Endothelial cell of umbilical vein (primary cell): ENCODE data around the gene FANCC. TPM values are rescaled to one million over a fixed set of nuclear protein-coding genes. Genes with fewer than 3 reads are reported as not detected.

Experiments used
- BruUV-seq: library from RNA; stranded (reverse); fragments of 400-500 nt; replicated peaks from 2 replicates; lab custom pipeline; 2021; lab: Mats Ljungman, UMichigan
- CTCF ChIA-PET: fragments of 300-600, 350-600 bp; sonication (Branson Sonifier 250); formaldehyde crosslinking; loops from one replicate; lab custom pipeline; 2021; ENCODE audit warnings: antibody characterized with exemption, inconsistent platforms; lab: Charles Lee
- POLR2A ChIA-PET: fragments of 300-600, 350-600 bp; sonication (Branson Sonifier 250); formaldehyde crosslinking; loops from one replicate; lab custom pipeline; 2021; ENCODE audit warnings: antibody characterized with exemption, inconsistent platforms; lab: Charles Lee
- DNase-seq: peaks from one replicate; pipeline ENCODE4 v3.0.0-alpha.2; 2011; ENCODE audit warnings: low read depth, low spot score
- FAIRE-seq: peaks from 2 replicates; lab custom pipeline; 2011; peaks lifted over from hg19 to GRCh38; lab: Jason Lieb, UNC
- H2AFZ ChIP-seq: 2 replicates; pipeline ENCODE4 v1.6.0; 2012; ENCODE audit warnings: low read depth, low read length, control low read depth, inconsistent platforms
- H3K27ac ChIP-seq: 2 replicates; pipeline ENCODE4 v1.5.1; 2011; ENCODE audit warnings: low read depth, mild to moderate bottlenecking, control low read depth, low read length, moderate library complexity; ENCODE audit not compliant: insufficient read depth
- H3K27me3 ChIP-seq, 2 experiments: 2 replicates each; pipeline versions ENCODE4 v1.6.0 to v1.6.1; 2011; ENCODE audit warnings: low read length in 2 of 2, mixed read lengths in 1 of 2; ENCODE audit not compliant: control insufficient read depth in 2 of 2, insufficient read depth in 2 of 2
- H3K36me3 ChIP-seq, 2 experiments: 2 replicates in 1 of 2; 3 replicates in 1 of 2; pipeline ENCODE4 v1.5.1; 2011; ENCODE audit warnings: low read length in 2 of 2, mild to moderate bottlenecking in 1 of 2, moderate library complexity in 1 of 2; ENCODE audit not compliant: control insufficient read depth in 2 of 2, insufficient read depth in 2 of 2; ENCODE audit errors: extremely low read depth in 1 of 2
- H3K4me1 ChIP-seq: 3 replicates; pipeline ENCODE4 v1.5.1; 2011; ENCODE audit warnings: mild to moderate bottlenecking, low read length; ENCODE audit not compliant: control insufficient read depth, insufficient read depth; ENCODE audit errors: extremely low read depth
- H3K4me2 ChIP-seq: 2 replicates; pipeline ENCODE4 v1.6.1; 2011; ENCODE audit warnings: low read length, control low read depth, mixed read lengths; ENCODE audit not compliant: insufficient read depth
- H3K4me3 ChIP-seq, 3 experiments: fragments of 200-600 bp in 1 of 3; sonication (generic), shearing (Covaris generic) in 1 of 3; replicated peaks in 1 of 3; 2 replicates each; pipeline ENCODE4 v1.5.1; 2011 to 2016; ENCODE audit warnings: control low read depth in 3 of 3, low read length in 3 of 3, mild to moderate bottlenecking in 2 of 3, inconsistent platforms in 1 of 3, low read depth in 1 of 3, moderate library complexity in 1 of 3; ENCODE audit not compliant: insufficient read depth in 1 of 3
- H3K79me2 ChIP-seq: 2 replicates; pipeline ENCODE4 v1.6.0; 2012; ENCODE audit warnings: low read length, inconsistent platforms; ENCODE audit not compliant: control insufficient read depth, insufficient read depth
- H3K9ac ChIP-seq: replicated peaks from 2 replicates; pipeline ENCODE3; 2011; ENCODE audit warnings: low read length, control low read depth; ENCODE audit not compliant: insufficient read depth; ENCODE audit errors: extremely low read depth
- H3K9me1 ChIP-seq: replicated peaks from 3 replicates; pipeline ENCODE4 v1.6.0; 2011; ENCODE audit warnings: mild to moderate bottlenecking, low read length; ENCODE audit not compliant: control insufficient read depth, insufficient read depth; ENCODE audit errors: extremely low read depth
- H3K9me3 ChIP-seq: replicated peaks from 2 replicates; pipeline ENCODE4 v1.5.1; 2012; ENCODE audit warnings: low read length, inconsistent platforms; ENCODE audit not compliant: control insufficient read depth, insufficient read depth
- H4K20me1 ChIP-seq: replicated peaks from 2 replicates; pipeline ENCODE3; 2011; ENCODE audit warnings: mild to moderate bottlenecking, low read length; ENCODE audit not compliant: control insufficient read depth, insufficient read depth; ENCODE audit errors: extremely low read depth
- EZH2 ChIP-seq: IDR thresholded peaks from 2 replicates; pipeline ENCODE4 v1.6.1; 2012; ENCODE audit warnings: borderline replicate concordance, low read depth, mild to moderate bottlenecking, moderate library complexity, low read length, inconsistent platforms; ENCODE audit not compliant: severe bottlenecking
- FOS ChIP-seq: IDR thresholded peaks from 2 replicates; pipeline ENCODE4 v1.6.1; 2011; ENCODE audit warnings: mild to moderate bottlenecking, low read length, moderate library complexity, borderline replicate concordance; ENCODE audit not compliant: insufficient read depth
- GATA2 ChIP-seq: IDR thresholded peaks from 2 replicates; pipeline ENCODE4 v1.7.0; 2011; ENCODE audit warnings: low read depth, mild to moderate bottlenecking, moderate library complexity, mixed read lengths, low read length; ENCODE audit not compliant: insufficient read length, insufficient read depth
- JUN ChIP-seq: IDR thresholded peaks from 2 replicates; pipeline ENCODE4 v1.6.1; 2011; ENCODE audit warnings: borderline replicate concordance, low read depth; ENCODE audit not compliant: insufficient read length, insufficient read depth
- MYC ChIP-seq: IDR thresholded peaks from one replicate; pipeline ENCODE4 v1.6.1; 2011; ENCODE audit warnings: mild to moderate bottlenecking, low read depth, low read length
- POLR2A ChIP-seq: IDR thresholded peaks from 2 replicates; pipeline ENCODE4 v1.6.1; 2012; ENCODE audit warnings: low read depth, mild to moderate bottlenecking, control low read depth, low read length
- POLR2AphosphoS5 ChIP-seq: IDR thresholded peaks from 2 replicates; pipeline ENCODE4 v1.6.1; 2012; ENCODE audit warnings: low read depth, mild to moderate bottlenecking, control low read depth, low read length, moderate library complexity; ENCODE audit not compliant: insufficient read depth
- dilution Hi-C: fragments of 300-500 bp; cut with MboI; formaldehyde crosslinking; loops from one replicate; pipeline ENCODE4 v1.15.0; 2019; ENCODE audit warnings: low sequenced_read_pairs; ENCODE audit not compliant: extremely low pct_ligation_motif_present
- intact Hi-C: fragments of 100-400 bp; cut with micrococcal nuclease; formaldehyde crosslinking; loops from one replicate; pipeline ENCODE4 v1.10.0; 2022
- polyA plus RNA-seq, 4 experiments: library from polyadenylated mRNA; depleted of rRNA in 3 of 4; stranded (reverse) in 3 of 4; unstranded in 1 of 4; fragments of >200 nt; gene quantifications; 2 replicates each; pipeline versions ENCODE4 v1.2.1 to v1.2.3, GENCODE V29; 2011 to 2012; ENCODE audit warnings: missing spikeins in 1 of 4
- total RNA-seq: library from RNA; stranded (reverse); gene quantifications from 2 replicates; pipeline ENCODE4 v1.2.3, GENCODE V29; 2021
- TF ChIP-seq, protein P1 (sequence below): IDR thresholded peaks from 2 replicates; pipeline ENCODE4 v1.6.1; 2011; ENCODE audit not compliant: insufficient read depth, insufficient read length
- TF ChIP-seq, protein P2 (sequence below), 2 donors: IDR thresholded peaks; 1 replicate in 1 of 2; 2 replicates in 1 of 2; pipeline ENCODE4 v1.5.1; 2011; ENCODE audit warnings: low read length in 2 of 2, mild to moderate bottlenecking in 2 of 2, moderate library complexity in 2 of 2, control low read depth in 1 of 2, inconsistent platforms in 1 of 2, low read depth in 1 of 2; ENCODE audit not compliant: insufficient read depth in 1 of 2; ENCODE audit errors: extremely low read depth in 1 of 2

Gene FANCC
- total and polyA plus RNA-seq, 2 donors (not counting 3 experiments of a cell fraction or from before 2014, with no cell fraction given): 5.7 to 13.1 TPM

- Histone ChIP-seq H4K20me1 (no peaks in the 10 kb centered on the region), H3K27me3 (no peaks in the 10 kb centered on the region), H3K79me2 (no peaks in the 10 kb centered on the region), H3K27ac (no peak overlapping the region), H3K4me3 (no peak overlapping the region), H3K4me2 (no peak overlapping the region), H3K9me1 (no peaks in the 10 kb centered on the region), H3K9ac (no peak overlapping the region), H3K9me3 (no peaks in the 10 kb centered on the region), H3K4me1 (no peaks in the 10 kb centered on the region), H3K36me3 (no peaks in the 10 kb centered on the region), H2AFZ (no peak overlapping the region)
- no peak for FAIRE-seq
- TF ChIP-seq JUN: no peak
- TF ChIP-seq, protein P1, sequence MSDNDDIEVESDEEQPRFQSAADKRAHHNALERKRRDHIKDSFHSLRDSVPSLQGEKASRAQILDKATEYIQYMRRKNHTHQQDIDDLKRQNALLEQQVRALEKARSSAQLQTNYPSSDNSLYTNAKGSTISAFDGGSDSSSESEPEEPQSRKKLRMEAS: no peak
- no peak for TF ChIP-seq GATA2
- TF ChIP-seq FOS: no peak
- TF ChIP-seq EZH2: no peak
- TF ChIP-seq, protein P2, sequence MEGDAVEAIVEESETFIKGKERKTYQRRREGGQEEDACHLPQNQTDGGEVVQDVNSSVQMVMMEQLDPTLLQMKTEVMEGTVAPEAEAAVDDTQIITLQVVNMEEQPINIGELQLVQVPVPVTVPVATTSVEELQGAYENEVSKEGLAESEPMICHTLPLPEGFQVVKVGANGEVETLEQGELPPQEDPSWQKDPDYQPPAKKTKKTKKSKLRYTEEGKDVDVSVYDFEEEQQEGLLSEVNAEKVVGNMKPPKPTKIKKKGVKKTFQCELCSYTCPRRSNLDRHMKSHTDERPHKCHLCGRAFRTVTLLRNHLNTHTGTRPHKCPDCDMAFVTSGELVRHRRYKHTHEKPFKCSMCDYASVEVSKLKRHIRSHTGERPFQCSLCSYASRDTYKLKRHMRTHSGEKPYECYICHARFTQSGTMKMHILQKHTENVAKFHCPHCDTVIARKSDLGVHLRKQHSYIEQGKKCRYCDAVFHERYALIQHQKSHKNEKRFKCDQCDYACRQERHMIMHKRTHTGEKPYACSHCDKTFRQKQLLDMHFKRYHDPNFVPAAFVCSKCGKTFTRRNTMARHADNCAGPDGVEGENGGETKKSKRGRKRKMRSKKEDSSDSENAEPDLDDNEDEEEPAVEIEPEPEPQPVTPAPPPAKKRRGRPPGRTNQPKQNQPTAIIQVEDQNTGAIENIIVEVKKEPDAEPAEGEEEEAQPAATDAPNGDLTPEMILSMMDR (IDR thresholded peaks at IDR 0.05; ENCODE audit: extremely low read depth in 1 of 2, insufficient read depth in 1 of 2, low read depth in 1 of 2, low read length in 2 of 2): no peak
- no peak for TF ChIP-seq POLR2A
- TF ChIP-seq POLR2AphosphoS5: no peak
- TF ChIP-seq MYC: no peak
- POLR2A ChIA-PET: no interaction called here
- intact Hi-C loops: no loop called here
- dilution Hi-C loops: no loop called here
- no peak for DNase-seq
- CTCF ChIA-PET: interaction anchor here (3.2 to 4.2 kb wide), 2 partner anchors 13 to 27 kb away, joined by 13 to 33 read pairs; no protein-coding TSS in a partner anchor
- BruUV-seq: no TSS peak
These were observed 162.3 kb downstream of the FANCC start for GRCh38 chr9:95155220-95155619.
